ENCODE data around the gene PARP12.

DNA sequence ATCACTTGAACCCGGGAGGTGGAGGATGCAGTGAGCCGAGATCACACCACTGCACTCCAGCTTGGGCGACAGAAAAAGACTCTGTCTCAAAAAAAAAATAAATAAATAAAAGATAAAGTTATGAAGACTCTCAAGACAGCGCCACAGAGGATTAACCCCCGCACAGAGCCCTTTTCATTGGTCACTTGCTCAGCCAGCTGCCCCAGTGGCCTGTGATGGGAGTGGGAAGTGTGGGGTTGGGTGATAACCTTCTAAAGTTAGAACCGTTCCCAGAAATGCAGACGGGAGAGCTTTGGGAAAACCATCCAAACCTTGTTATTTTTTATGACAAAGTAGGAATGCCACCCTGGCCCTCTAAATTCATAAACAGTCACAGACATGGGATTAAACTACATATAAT is 57.4 kb downstream of the PARP12 start:
- TF ChIP-seq, protein P1, sequence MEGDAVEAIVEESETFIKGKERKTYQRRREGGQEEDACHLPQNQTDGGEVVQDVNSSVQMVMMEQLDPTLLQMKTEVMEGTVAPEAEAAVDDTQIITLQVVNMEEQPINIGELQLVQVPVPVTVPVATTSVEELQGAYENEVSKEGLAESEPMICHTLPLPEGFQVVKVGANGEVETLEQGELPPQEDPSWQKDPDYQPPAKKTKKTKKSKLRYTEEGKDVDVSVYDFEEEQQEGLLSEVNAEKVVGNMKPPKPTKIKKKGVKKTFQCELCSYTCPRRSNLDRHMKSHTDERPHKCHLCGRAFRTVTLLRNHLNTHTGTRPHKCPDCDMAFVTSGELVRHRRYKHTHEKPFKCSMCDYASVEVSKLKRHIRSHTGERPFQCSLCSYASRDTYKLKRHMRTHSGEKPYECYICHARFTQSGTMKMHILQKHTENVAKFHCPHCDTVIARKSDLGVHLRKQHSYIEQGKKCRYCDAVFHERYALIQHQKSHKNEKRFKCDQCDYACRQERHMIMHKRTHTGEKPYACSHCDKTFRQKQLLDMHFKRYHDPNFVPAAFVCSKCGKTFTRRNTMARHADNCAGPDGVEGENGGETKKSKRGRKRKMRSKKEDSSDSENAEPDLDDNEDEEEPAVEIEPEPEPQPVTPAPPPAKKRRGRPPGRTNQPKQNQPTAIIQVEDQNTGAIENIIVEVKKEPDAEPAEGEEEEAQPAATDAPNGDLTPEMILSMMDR (IDR thresholded peaks at IDR 0.05): no peak
- TF ChIP-seq POLR2A (IDR thresholded peaks at IDR 0.05): no peak

Data from prostate gland (tissue), 2 donors.